Measurements from ENCODE around the gene COPS4.
"Not testable (repeated sequence)": the region's sequence is repeated elsewhere in the genome, so short reads cannot be mapped to it uniquely, and the experiment has no call there.

The COPS4 gene

DNA sequence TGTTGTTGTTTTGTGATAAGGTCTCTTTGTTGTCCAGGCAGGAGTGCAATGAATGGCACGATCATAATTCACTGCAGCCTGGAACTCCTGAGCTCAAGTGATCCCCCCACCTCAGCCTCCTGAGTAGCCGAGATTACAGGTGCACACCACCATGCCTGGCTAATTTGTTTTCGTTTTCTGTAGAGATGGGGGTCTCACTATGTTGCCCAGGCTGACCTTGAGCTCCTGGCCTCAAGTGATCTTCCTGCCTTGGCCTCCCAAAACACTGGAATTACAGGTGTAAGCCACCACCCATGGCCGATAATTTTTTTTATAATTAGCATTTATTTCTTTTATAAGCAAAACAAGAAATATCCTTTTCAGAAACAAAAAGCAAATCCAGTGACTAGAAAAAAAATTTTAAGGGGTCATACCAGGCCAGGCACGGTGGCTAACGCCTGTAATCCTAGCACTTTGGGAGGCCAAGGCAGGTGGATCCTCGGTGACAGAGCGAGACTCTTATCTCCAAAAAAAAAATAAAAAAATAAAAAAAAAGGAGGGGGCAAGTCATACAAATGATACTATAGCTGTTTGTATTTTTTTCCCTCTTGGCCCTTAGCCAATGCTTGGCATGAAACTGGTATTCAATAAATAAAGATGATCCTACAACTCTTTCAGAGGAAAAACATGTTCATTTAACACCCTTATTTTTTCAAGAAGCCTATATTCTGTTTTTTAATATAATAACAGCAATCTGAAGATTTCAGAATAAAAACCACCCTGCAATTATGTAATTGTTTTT, 76.2 kb downstream of the COPS4 start:
- H3K4me3 ChIP-seq (ENCODE audit: low read length): no peak overlapping the region
- TF ChIP-seq, protein P1, sequence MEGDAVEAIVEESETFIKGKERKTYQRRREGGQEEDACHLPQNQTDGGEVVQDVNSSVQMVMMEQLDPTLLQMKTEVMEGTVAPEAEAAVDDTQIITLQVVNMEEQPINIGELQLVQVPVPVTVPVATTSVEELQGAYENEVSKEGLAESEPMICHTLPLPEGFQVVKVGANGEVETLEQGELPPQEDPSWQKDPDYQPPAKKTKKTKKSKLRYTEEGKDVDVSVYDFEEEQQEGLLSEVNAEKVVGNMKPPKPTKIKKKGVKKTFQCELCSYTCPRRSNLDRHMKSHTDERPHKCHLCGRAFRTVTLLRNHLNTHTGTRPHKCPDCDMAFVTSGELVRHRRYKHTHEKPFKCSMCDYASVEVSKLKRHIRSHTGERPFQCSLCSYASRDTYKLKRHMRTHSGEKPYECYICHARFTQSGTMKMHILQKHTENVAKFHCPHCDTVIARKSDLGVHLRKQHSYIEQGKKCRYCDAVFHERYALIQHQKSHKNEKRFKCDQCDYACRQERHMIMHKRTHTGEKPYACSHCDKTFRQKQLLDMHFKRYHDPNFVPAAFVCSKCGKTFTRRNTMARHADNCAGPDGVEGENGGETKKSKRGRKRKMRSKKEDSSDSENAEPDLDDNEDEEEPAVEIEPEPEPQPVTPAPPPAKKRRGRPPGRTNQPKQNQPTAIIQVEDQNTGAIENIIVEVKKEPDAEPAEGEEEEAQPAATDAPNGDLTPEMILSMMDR (conservative IDR thresholded peaks at IDR 0.05; ENCODE audit: low read depth, low read length): no peak
- DNase-seq (ENCODE audit: low read depth): no peak

DNA sequence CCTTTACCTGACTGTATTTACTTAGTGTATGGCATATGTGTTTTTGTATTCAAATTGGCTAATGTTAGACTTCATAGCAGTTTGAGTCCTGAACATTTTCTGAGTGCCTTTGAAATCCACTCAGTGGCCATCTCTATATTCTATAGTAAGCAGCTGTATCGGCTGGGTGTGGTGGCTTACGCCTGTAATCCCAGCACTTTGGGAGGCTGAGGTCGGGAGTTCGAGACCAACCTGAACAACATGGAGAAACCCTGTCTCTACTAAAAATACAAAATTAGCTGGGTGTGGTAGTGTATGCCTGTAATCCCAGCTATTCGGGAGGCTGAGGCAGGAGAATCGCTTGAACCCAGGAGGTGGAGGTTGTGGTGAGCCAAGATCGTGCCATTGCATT, 76.8 kb downstream of the COPS4 start:
- not testable (repeated sequence) for DNase-seq (ENCODE audit: low read depth); H3K4me3 ChIP-seq (ENCODE audit: low read length)

DNA sequence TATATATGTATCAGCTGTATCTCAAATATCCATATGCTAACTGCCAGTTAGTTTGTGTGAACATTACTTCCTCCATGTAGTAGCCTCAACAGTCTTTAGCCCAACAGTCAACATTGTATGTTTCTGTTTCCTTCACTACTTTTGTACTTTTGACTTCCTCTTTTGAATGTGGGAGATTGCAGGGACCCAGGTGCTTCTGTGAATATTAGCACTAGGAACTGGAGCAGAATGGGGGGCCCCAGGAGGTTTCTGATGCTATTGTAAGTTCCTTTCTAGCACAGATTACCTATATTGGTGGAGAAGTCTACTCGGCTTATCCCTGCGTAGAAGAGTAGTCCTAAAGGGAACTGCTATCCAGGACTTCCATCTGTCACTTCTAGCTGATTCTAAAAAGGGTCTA, 77.2 kb downstream of the COPS4 start:
- TF ChIP-seq, protein P1 (conservative IDR thresholded peaks at IDR 0.05; ENCODE audit: low read depth, low read length): no peak
- no peak for DNase-seq (ENCODE audit: low read depth)
- no peak overlapping the region for H3K4me3 ChIP-seq (ENCODE audit: low read length)

DNA sequence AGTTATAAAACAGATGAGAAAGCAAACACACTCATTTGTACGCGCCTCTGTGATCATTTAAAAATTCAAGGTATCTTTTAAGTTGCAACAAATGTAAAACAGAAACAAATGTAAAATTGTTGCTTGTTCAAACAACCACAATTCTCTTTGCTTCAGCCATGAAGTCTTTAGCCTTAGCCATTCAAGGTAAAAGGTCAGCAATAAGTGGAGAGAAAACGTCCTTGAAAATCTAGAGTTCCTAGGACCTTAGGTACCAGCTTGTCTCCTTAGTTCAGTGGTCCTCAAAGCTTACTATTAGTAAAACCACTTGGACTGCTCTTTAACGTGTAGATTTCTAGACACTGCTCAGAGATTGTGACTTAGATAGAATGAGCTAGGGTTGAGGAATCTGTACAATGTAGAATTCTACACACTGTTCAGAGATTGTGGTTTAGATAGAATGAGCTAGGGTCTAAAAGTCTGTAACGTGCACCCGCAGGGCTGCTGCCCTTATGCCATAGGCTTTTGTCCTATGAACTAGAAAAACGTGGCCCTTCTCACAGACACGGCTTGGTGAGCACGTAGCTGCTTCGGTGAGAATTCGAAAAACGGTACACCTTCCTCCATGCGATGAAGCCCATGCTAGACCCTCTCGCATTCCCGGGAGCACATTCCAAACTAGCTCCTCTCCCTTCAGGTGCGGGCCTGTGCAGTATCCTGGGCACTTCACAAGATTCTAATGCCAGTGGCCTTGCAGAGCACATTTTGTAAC, 77.9 kb downstream of the COPS4 start:
- TF ChIP-seq, protein P1 (conservative IDR thresholded peaks at IDR 0.05; ENCODE audit: low read depth, low read length): no peak
- DNase-seq (ENCODE audit: low read depth): no peak
- H3K4me3 ChIP-seq (ENCODE audit: low read length): no peak overlapping the region

DNA sequence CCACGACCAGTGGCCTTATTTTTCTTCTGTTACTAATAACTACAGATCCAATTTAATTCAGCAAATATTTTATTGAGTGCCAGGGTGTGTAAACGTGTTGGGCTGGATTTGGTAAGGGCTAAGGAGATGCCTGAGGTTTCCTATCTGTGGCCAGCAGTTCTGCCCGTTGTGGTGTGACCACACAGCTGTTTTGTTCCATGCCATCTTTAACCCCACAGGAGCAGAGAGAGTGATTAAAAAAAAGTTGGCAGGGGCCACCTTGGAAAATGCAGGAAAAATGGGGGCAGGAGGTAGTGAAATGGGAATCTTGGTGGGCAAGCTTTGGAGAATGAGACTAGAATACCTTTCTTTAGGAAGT, 78.4 kb downstream of the COPS4 start:
- DNase-seq (ENCODE audit: low read depth): no peak
- TF ChIP-seq, protein P1 (conservative IDR thresholded peaks at IDR 0.05; ENCODE audit: low read depth, low read length): no peak
- H3K4me3 ChIP-seq (ENCODE audit: low read length): no peak overlapping the region

DNA sequence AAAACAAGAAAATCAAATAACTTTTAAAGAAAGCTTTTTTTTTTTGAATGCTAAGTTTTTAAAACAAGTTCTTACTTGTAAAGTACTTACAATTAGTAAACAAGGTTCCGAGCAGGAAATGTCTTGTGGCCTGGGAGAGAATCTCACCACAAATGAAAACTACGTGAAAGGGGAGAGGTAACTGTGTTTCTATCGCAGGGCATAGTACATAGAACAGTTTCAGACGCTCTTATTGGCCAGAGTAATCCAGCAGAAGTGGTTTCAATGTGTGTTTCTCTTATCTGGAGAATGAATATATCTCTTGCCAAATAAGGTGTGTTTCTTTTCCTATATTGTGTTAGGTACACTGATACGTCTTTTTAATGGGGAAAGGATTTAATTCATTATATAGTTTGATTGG, 79.6 kb downstream of the COPS4 start, which contains the start of gene PLAC8:
Gene PLAC8, minus strand, starts transcription at position 154 of the 400 bp plus-strand sequence. CDS start 6,808 bp downstream, outside the sequence.
- no peak within 1 kb of the TSS for H3K4me3 ChIP-seq (ENCODE audit: low read length)
- TF ChIP-seq, protein P1 (conservative IDR thresholded peaks at IDR 0.05; ENCODE audit: low read depth, low read length): no peak
- no peak for DNase-seq (ENCODE audit: low read depth)

DNA sequence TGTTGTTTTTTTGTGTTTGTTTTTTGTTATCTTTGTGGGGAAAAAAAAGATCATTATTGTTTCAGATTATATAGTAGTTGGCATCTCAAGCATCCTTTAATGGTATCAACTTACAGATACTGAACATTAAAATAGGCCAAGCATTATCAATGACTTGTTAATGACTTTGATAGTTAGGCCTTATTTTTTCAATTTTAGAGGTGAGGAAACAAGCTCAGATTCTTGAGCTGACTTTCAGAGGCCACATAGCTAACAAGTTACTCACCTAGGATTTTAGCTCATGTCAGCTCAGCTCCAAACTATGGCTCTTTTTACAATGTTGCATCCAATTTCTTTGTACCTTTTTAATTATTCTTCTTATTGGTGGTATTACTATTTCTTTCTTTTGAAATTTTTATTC, 80.0 kb downstream of the COPS4 start:
- H3K4me3 ChIP-seq (ENCODE audit: low read length): no peak overlapping the region
- DNase-seq (ENCODE audit: low read depth): no peak
- TF ChIP-seq, protein P1 (conservative IDR thresholded peaks at IDR 0.05; ENCODE audit: low read depth, low read length): no peak
